ENCODE measurements around the gene TRIM13. TPM values are rescaled to one million over a fixed set of nuclear protein-coding genes. Genes with fewer than 3 reads are reported as not detected.

TRIM13 gene
- total and polyA plus RNA-seq, 2 of the 8 experiments (the other 6 are each of a cell fraction or from before 2014, with no cell fraction given), result 21.2 to 31.5 TPM

DNA sequence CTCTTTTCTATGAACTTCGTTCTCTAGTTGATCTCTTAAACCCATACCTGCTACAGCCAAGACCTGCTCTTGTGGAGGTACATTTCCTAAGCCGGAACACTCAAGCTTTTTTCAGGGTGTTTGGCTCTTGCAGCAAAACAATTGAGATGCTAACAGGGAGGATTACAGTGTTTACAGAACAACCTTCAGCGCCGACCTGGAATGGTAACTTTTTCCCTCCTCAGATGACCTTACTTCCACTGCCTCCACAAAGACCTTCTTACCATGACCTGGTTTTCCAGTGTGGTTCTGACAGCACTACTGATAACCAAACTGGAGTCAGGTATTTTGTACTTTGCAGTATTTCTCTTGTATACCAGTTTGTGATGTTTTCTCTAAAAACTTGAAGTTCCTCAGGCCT is 18.9 kb downstream of the TRIM13 start:
- no peak for DNase-seq (ENCODE audit: low read depth in 1 of 2, low spot score in 2 of 2)

More for the DNA sequence above, 18.9 kb downstream of the TRIM13 start:
- Histone ChIP-seq H2AK5ac (ENCODE audit: low read depth, low read length) (no peak overlapping the region), H4K20me1 (replicated peaks in 1 of 2; ENCODE audit: control insufficient read depth in 1 of 2, insufficient read depth in 2 of 2, low read length in 2 of 2) (peaks cover 3 to 10% of the 10 kb centered on the region in 2 experiments), H2BK120ac (replicated peaks; ENCODE audit: low read depth, low read length) (no peak overlapping the region), H3K27me3 (replicated peaks in 1 of 4; ENCODE audit: control insufficient read depth in 3 of 4, extremely low read depth in 1 of 4, insufficient read depth in 3 of 4, low read length in 3 of 4) (no peaks in the 10 kb centered on the region), H3K4me1 (replicated peaks in 1 of 4; ENCODE audit: control insufficient read depth in 3 of 4, insufficient read depth in 4 of 4, low read length in 3 of 4) (peaks cover 0 to 9% (median 6%) of the 10 kb centered on the region in 4 experiments; a peak in 5 of 7 replicates), H2BK20ac (ENCODE audit: low read length) (no peak overlapping the region), H3K18ac (ENCODE audit: extremely low read depth, low read length) (no peak overlapping the region), H3K79me1 (ENCODE audit: low read depth, low read length) (peaks cover 2% of the 10 kb centered on the region; the same call in 1 of the 2 replicates), H2BK5ac (ENCODE audit: low read depth, low read length) (0 out of 2 replicates have a peak overlapping the region, but pooled peaks have one; percentile 19), H4K8ac (ENCODE audit: extremely low read depth, insufficient read depth, low read length) (no peak overlapping the region), H3K4me2 (ENCODE audit: insufficient read depth in 1 of 2, low read depth in 2 of 2, low read length in 2 of 2) (peak overlapping the region; percentile 21 to 48; a peak in 3 of 4 replicates), H3K23ac (ENCODE audit: insufficient read length) (no peak overlapping the region), H3K27ac (ENCODE audit: low read depth, low read length) (peak overlapping the region; percentile 48), H3K9me3 (ENCODE audit: insufficient read depth in 2 of 2, low read depth in 1 of 2, low read length in 1 of 2) (no peaks in the 10 kb centered on the region), H4K5ac (ENCODE audit: insufficient read length, low read depth, low read length) (no peak overlapping the region), H2BK15ac (ENCODE audit: low read length) (no peak overlapping the region), H2BK12ac (ENCODE audit: low read depth, low read length) (no peak overlapping the region), H3K14ac (ENCODE audit: insufficient read length) (no peak overlapping the region), H3K4me3 (ENCODE audit: extremely low read depth in 1 of 4, insufficient read depth in 2 of 4, low read depth in 3 of 4, low read length in 4 of 4) (peak overlapping the region in 1 of 4 experiments; percentile 20; a peak in 1 of 8 replicates), H3K79me2 (ENCODE audit: control insufficient read depth in 1 of 2, insufficient read depth in 2 of 2, low read length in 2 of 2) (peaks cover 0 to 20% of the 10 kb centered on the region in 2 experiments; a peak in 1 of 4 replicates), H3K9ac (replicated peaks in 1 of 4; ENCODE audit: extremely low read depth in 1 of 4, low read depth in 3 of 4, low read length in 3 of 4) (no peak overlapping the region), H3K4ac (replicated peaks; ENCODE audit: insufficient read length, low read depth, low read length) (no peak overlapping the region), H3K56ac (replicated peaks; ENCODE audit: insufficient read length, low read depth, low read length) (no peak overlapping the region), H2AFZ (ENCODE audit: low read length) (no peak overlapping the region), H3K23me2 (ENCODE audit: low read depth, low read length) (no peaks in the 10 kb centered on the region), H3K36me3 (ENCODE audit: control insufficient read depth in 2 of 4, insufficient read depth in 4 of 4, low read length in 3 of 4) (peaks cover 0 to 25% (median 11%) of the 10 kb centered on the region in 4 experiments; a peak in 6 of 8 replicates), H4K91ac (replicated peaks; ENCODE audit: insufficient read length, low read length) (no peak overlapping the region)
- ChIA-PET CTCF (ENCODE audit: partially characterized antibody) (interaction anchor here (0.6 to 1.5 kb wide), 2 partner anchors 19 to 109 kb away, joined by 3 read pairs; partner anchors contain the start of gene TRIM13), POLR2A (ENCODE audit: partially characterized antibody) (interaction anchor here (3.0 kb wide), 1 partner anchor 18 kb away, joined by 13 read pairs; the partner anchor contains the start of gene TRIM13)
- peak; percentile 52 for FAIRE-seq
- no peak for TF ChIP-seq KDM5A (IDR thresholded peaks at IDR 0.05; ENCODE audit: low read length)
- TF ChIP-seq YY1 (IDR thresholded peaks at IDR 0.05; ENCODE audit: low read depth, low read length), result 0 out of 2 replicates have a peak, but pooled peaks have one; percentile 0
- WGBS, 2 experiments (ENCODE audit: extremely low coverage in 1 of 2, insufficient coverage in 1 of 2, insufficient read length in 1 of 2, insufficient replicate concordance in 2 of 2, low coverage in 1 of 2, low lambda C conversion rate in 2 of 2, missing lambda C conversion rate in 1 of 2), result 32% methylated on average over 4 of the region's 4 CpGs; no CpG with 5 or more reads in 1 of the 2 experiments
